Endothelial cell of umbilical vein (primary cell): ENCODE measurements around the gene TNFRSF1B. TPM values are rescaled to one million over a fixed set of nuclear protein-coding genes. Genes with fewer than 3 reads are reported as not detected.

Experiments used
- BruUV-seq: library from RNA; stranded (reverse); fragments of 400-500 nt; replicated peaks from 2 replicates; lab custom pipeline; 2021; lab: Mats Ljungman, UMichigan
- CTCF ChIA-PET: fragments of 300-600, 350-600 bp; sonication (Branson Sonifier 250); formaldehyde crosslinking; loops from one replicate; lab custom pipeline; 2021; ENCODE audit warnings: antibody characterized with exemption, inconsistent platforms; lab: Charles Lee
- POLR2A ChIA-PET: fragments of 300-600, 350-600 bp; sonication (Branson Sonifier 250); formaldehyde crosslinking; loops from one replicate; lab custom pipeline; 2021; ENCODE audit warnings: antibody characterized with exemption, inconsistent platforms; lab: Charles Lee
- DNase-seq: peaks from one replicate; pipeline ENCODE4 v3.0.0-alpha.2; 2011; ENCODE audit warnings: low read depth, low spot score
- FAIRE-seq: peaks from 2 replicates; lab custom pipeline; 2011; peaks lifted over from hg19 to GRCh38; lab: Jason Lieb, UNC
- H2AFZ ChIP-seq: 2 replicates; pipeline ENCODE4 v1.6.0; 2012; ENCODE audit warnings: low read depth, low read length, control low read depth, inconsistent platforms
- H3K27ac ChIP-seq: 2 replicates; pipeline ENCODE4 v1.5.1; 2011; ENCODE audit warnings: low read depth, mild to moderate bottlenecking, control low read depth, low read length, moderate library complexity; ENCODE audit not compliant: insufficient read depth
- H3K27me3 ChIP-seq, 2 experiments: 2 replicates each; pipeline versions ENCODE4 v1.6.0 to v1.6.1; 2011; ENCODE audit warnings: low read length in 2 of 2, mixed read lengths in 1 of 2; ENCODE audit not compliant: control insufficient read depth in 2 of 2, insufficient read depth in 2 of 2
- H3K36me3 ChIP-seq, 2 experiments: 2 replicates in 1 of 2; 3 replicates in 1 of 2; pipeline ENCODE4 v1.5.1; 2011; ENCODE audit warnings: low read length in 2 of 2, mild to moderate bottlenecking in 1 of 2, moderate library complexity in 1 of 2; ENCODE audit not compliant: control insufficient read depth in 2 of 2, insufficient read depth in 2 of 2; ENCODE audit errors: extremely low read depth in 1 of 2
- H3K4me1 ChIP-seq: 3 replicates; pipeline ENCODE4 v1.5.1; 2011; ENCODE audit warnings: mild to moderate bottlenecking, low read length; ENCODE audit not compliant: control insufficient read depth, insufficient read depth; ENCODE audit errors: extremely low read depth
- H3K4me2 ChIP-seq: 2 replicates; pipeline ENCODE4 v1.6.1; 2011; ENCODE audit warnings: low read length, control low read depth, mixed read lengths; ENCODE audit not compliant: insufficient read depth
- H3K4me3 ChIP-seq, 3 experiments: fragments of 200-600 bp in 1 of 3; sonication (generic), shearing (Covaris generic) in 1 of 3; replicated peaks in 1 of 3; 2 replicates each; pipeline ENCODE4 v1.5.1; 2011 to 2016; ENCODE audit warnings: control low read depth in 3 of 3, low read length in 3 of 3, mild to moderate bottlenecking in 2 of 3, inconsistent platforms in 1 of 3, low read depth in 1 of 3, moderate library complexity in 1 of 3; ENCODE audit not compliant: insufficient read depth in 1 of 3
- H3K79me2 ChIP-seq: 2 replicates; pipeline ENCODE4 v1.6.0; 2012; ENCODE audit warnings: low read length, inconsistent platforms; ENCODE audit not compliant: control insufficient read depth, insufficient read depth
- H3K9ac ChIP-seq: replicated peaks from 2 replicates; pipeline ENCODE3; 2011; ENCODE audit warnings: low read length, control low read depth; ENCODE audit not compliant: insufficient read depth; ENCODE audit errors: extremely low read depth
- H3K9me1 ChIP-seq: replicated peaks from 3 replicates; pipeline ENCODE4 v1.6.0; 2011; ENCODE audit warnings: mild to moderate bottlenecking, low read length; ENCODE audit not compliant: control insufficient read depth, insufficient read depth; ENCODE audit errors: extremely low read depth
- H3K9me3 ChIP-seq: replicated peaks from 2 replicates; pipeline ENCODE4 v1.5.1; 2012; ENCODE audit warnings: low read length, inconsistent platforms; ENCODE audit not compliant: control insufficient read depth, insufficient read depth
- H4K20me1 ChIP-seq: replicated peaks from 2 replicates; pipeline ENCODE3; 2011; ENCODE audit warnings: mild to moderate bottlenecking, low read length; ENCODE audit not compliant: control insufficient read depth, insufficient read depth; ENCODE audit errors: extremely low read depth
- CTCF ChIP-seq, 2 donors: IDR thresholded peaks; 1 replicate in 1 of 2; 2 replicates in 1 of 2; pipeline ENCODE4 v1.5.1; 2011; ENCODE audit warnings: low read length in 2 of 2, mild to moderate bottlenecking in 2 of 2, moderate library complexity in 2 of 2, control low read depth in 1 of 2, inconsistent platforms in 1 of 2, low read depth in 1 of 2; ENCODE audit not compliant: insufficient read depth in 1 of 2; ENCODE audit errors: extremely low read depth in 1 of 2
- EZH2 ChIP-seq: IDR thresholded peaks from 2 replicates; pipeline ENCODE4 v1.6.1; 2012; ENCODE audit warnings: borderline replicate concordance, low read depth, mild to moderate bottlenecking, moderate library complexity, low read length, inconsistent platforms; ENCODE audit not compliant: severe bottlenecking
- FOS ChIP-seq: IDR thresholded peaks from 2 replicates; pipeline ENCODE4 v1.6.1; 2011; ENCODE audit warnings: mild to moderate bottlenecking, low read length, moderate library complexity, borderline replicate concordance; ENCODE audit not compliant: insufficient read depth
- GATA2 ChIP-seq: IDR thresholded peaks from 2 replicates; pipeline ENCODE4 v1.7.0; 2011; ENCODE audit warnings: low read depth, mild to moderate bottlenecking, moderate library complexity, mixed read lengths, low read length; ENCODE audit not compliant: insufficient read length, insufficient read depth
- JUN ChIP-seq: IDR thresholded peaks from 2 replicates; pipeline ENCODE4 v1.6.1; 2011; ENCODE audit warnings: borderline replicate concordance, low read depth; ENCODE audit not compliant: insufficient read length, insufficient read depth
- MYC ChIP-seq: IDR thresholded peaks from one replicate; pipeline ENCODE4 v1.6.1; 2011; ENCODE audit warnings: mild to moderate bottlenecking, low read depth, low read length
- POLR2A ChIP-seq: IDR thresholded peaks from 2 replicates; pipeline ENCODE4 v1.6.1; 2012; ENCODE audit warnings: low read depth, mild to moderate bottlenecking, control low read depth, low read length
- POLR2AphosphoS5 ChIP-seq: IDR thresholded peaks from 2 replicates; pipeline ENCODE4 v1.6.1; 2012; ENCODE audit warnings: low read depth, mild to moderate bottlenecking, control low read depth, low read length, moderate library complexity; ENCODE audit not compliant: insufficient read depth
- dilution Hi-C: fragments of 300-500 bp; cut with MboI; formaldehyde crosslinking; loops from one replicate; pipeline ENCODE4 v1.15.0; 2019; ENCODE audit warnings: low sequenced_read_pairs; ENCODE audit not compliant: extremely low pct_ligation_motif_present
- intact Hi-C: fragments of 100-400 bp; cut with micrococcal nuclease; formaldehyde crosslinking; loops from one replicate; pipeline ENCODE4 v1.10.0; 2022
- polyA plus RNA-seq, 4 experiments: library from polyadenylated mRNA; depleted of rRNA in 3 of 4; stranded (reverse) in 3 of 4; unstranded in 1 of 4; fragments of >200 nt; gene quantifications; 2 replicates each; pipeline versions ENCODE4 v1.2.1 to v1.2.3, GENCODE V29; 2011 to 2012; ENCODE audit warnings: missing spikeins in 1 of 4
- total RNA-seq: library from RNA; stranded (reverse); gene quantifications from 2 replicates; pipeline ENCODE4 v1.2.3, GENCODE V29; 2021
- TF ChIP-seq, protein P1 (sequence below): IDR thresholded peaks from 2 replicates; pipeline ENCODE4 v1.6.1; 2011; ENCODE audit not compliant: insufficient read depth, insufficient read length

TNFRSF1B gene
- total and polyA plus RNA-seq, 2 donors (not counting 3 experiments of a cell fraction or from before 2014, with no cell fraction given) = 53.6 to 65.9 TPM

DNA sequence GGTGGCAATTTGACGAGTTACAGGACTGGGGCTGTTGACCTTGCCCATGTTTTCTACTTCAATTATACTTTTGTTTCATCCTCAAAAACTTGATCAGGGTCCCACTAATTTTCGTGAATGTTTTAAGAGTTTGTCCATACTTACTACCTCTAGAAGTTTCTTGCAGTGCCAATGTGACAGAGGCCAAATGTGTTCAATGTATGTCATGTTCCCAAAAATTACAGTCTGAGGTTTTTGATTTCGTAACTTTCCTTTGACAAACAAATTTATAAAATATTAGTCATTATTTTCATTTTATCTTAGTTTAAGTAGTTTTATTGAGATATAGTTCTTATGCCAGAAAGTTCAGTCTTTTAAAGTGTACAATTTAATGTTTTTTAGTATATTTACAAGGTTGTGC lies 78.3 kb downstream of the TNFRSF1B start:
- Histone ChIP-seq H3K4me2 (no peak overlapping the region), H3K27ac (no peak overlapping the region), H3K4me3 (no peak overlapping the region), H3K9me1 (no peaks in the 10 kb centered on the region), H2AFZ (no peak overlapping the region), H3K79me2 (no peaks in the 10 kb centered on the region), H4K20me1 (no peaks in the 10 kb centered on the region), H3K4me1 (no peaks in the 10 kb centered on the region), H3K27me3 (no peaks in the 10 kb centered on the region), H3K9ac (no peak overlapping the region), H3K9me3 (no peaks in the 10 kb centered on the region), H3K36me3 (peaks cover 7 to 15% of the 10 kb centered on the region in 2 experiments)
- intact Hi-C loops (loop anchor here (2.0 kb wide), 1 partner anchor 120 kb away; no protein-coding TSS in a partner anchor), dilution Hi-C loops (no loop called here)
- no peak for DNase-seq
- TF ChIP-seq FOS = no peak
- no peak for TF ChIP-seq GATA2
- no peak for TF ChIP-seq JUN
- no peak for TF ChIP-seq MYC
- TF ChIP-seq POLR2A = no peak
- no peak for TF ChIP-seq POLR2AphosphoS5
- TF ChIP-seq EZH2 = no peak
- no peak for TF ChIP-seq CTCF (IDR thresholded peaks at IDR 0.05; ENCODE audit: extremely low read depth in 1 of 2, insufficient read depth in 1 of 2, low read depth in 1 of 2, low read length in 2 of 2)
- TF ChIP-seq, protein P1, sequence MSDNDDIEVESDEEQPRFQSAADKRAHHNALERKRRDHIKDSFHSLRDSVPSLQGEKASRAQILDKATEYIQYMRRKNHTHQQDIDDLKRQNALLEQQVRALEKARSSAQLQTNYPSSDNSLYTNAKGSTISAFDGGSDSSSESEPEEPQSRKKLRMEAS = no peak
- POLR2A ChIA-PET = no interaction called here
- no peak for FAIRE-seq
- no TSS peak for BruUV-seq
- CTCF ChIA-PET = interaction anchor here (2.9 kb wide), 1 partner anchor 122 kb away, joined by 55 read pairs; no protein-coding TSS in a partner anchor
